Sigmoid colon (tissue), 7 donors: ENCODE data around the gene EGLN3. TPM values are rescaled to one million over a fixed set of nuclear protein-coding genes. Genes with fewer than 3 reads are reported as not detected.

Experiments used
- DNase-seq: peaks from one replicate; pipeline ENCODE4 v3.0.0-alpha.2; 2019
- H3K27ac ChIP-seq, 4 donors: fragments of 200-600 bp; sonication (generic); one replicate each; pipeline ENCODE4 v1.5.1; 2016 to 2019; ENCODE audit warnings: mild to moderate bottlenecking in 1 of 4
- H3K27me3 ChIP-seq, 3 donors: fragments of 200-600 bp; sonication (generic); one replicate each; pipeline ENCODE4 v1.5.1; 2019; ENCODE audit warnings: mild to moderate bottlenecking in 1 of 3
- H3K36me3 ChIP-seq, 4 donors: fragments of 200-600 bp; sonication (generic); one replicate each; pipeline ENCODE4 v1.5.1; 2016 to 2019
- H3K4me1 ChIP-seq, 4 donors: fragments of 200-600 bp; sonication (generic); one replicate each; pipeline ENCODE4 v1.5.1; 2017 to 2019
- H3K4me3 ChIP-seq, 4 donors: fragments of 200-600 bp; sonication (generic); one replicate each; pipeline ENCODE4 v1.5.1; 2017 to 2019; ENCODE audit warnings: mild to moderate bottlenecking in 2 of 4, moderate library complexity in 1 of 4
- H3K9me3 ChIP-seq, 4 donors: fragments of 200-600 bp in 3 of 4; sonication (generic) in 3 of 4; one replicate each; pipeline versions ENCODE4 v1.5.1 to v1.6.1; 2013 to 2019
- EP300 ChIP-seq, 4 donors: sonication (generic); formaldehyde crosslinking; IDR thresholded peaks; one replicate each; pipeline ENCODE4 v1.6.1; 2017; ENCODE audit warnings: antibody characterized with exemption in 4 of 4
- POLR2A ChIP-seq, 2 donors: fragments of 450-650 bp; IDR thresholded peaks; one replicate each; pipeline ENCODE4 v1.6.1; 2016; ENCODE audit warnings: antibody characterized with exemption in 2 of 2, mild to moderate bottlenecking in 2 of 2, moderate library complexity in 2 of 2
- POLR2AphosphoS5 ChIP-seq, 4 donors: sonication (generic); formaldehyde crosslinking; IDR thresholded peaks; one replicate each; pipeline ENCODE4 v1.6.1; 2017; ENCODE audit warnings: antibody characterized with exemption in 4 of 4
- WGBS, 2 donors: extraction: QIAGEN DNeasy Blood & Tissue Kit; methylation state at CpG; one replicate each; pipeline ENCODE4 v1.1.7; 2013; 5-methylcytosine and 5-hydroxymethylcytosine counted together
- intact Hi-C: fragments of 100-400 bp; cut with DNase I; formaldehyde crosslinking; loops from one replicate; pipeline ENCODE4 v1.15.1; 2023
- polyA plus RNA-seq, 3 donors: library from polyadenylated mRNA; stranded (reverse); fragments of 200-250 nt; gene quantifications; one replicate each; pipeline ENCODE4 v1.2.3, GENCODE V29; 2013
- total RNA-seq, 4 donors: library from RNA; depleted of rRNA; stranded (reverse); fragments of >200 nt; gene quantifications; one replicate each; pipeline ENCODE4 v1.1.0, GENCODE V29; 2016
- TF ChIP-seq, protein P1 (sequence below), 4 experiments: fragments of 450-650 bp in 3 of 4; fragments of 200-600 bp in 1 of 4; IDR thresholded peaks; one replicate each; pipeline ENCODE4 v1.5.1; 2016 to 2019; ENCODE audit warnings: antibody characterized with exemption in 4 of 4, mild to moderate bottlenecking in 3 of 4, moderate library complexity in 2 of 4
- donor health status: healthy with polysubstance abuse.
- donor health status: Bipolar disorder and iron deficiency.
- donor health status: healthy.

Gene EGLN3
- 10 to 100 TPM; 13.0 to 18.5 (median 13.2) TPM for total RNA-seq
- 10 to 100 TPM; 46.9 to 69.1 (median 58.9) TPM for polyA plus RNA-seq

DNA sequence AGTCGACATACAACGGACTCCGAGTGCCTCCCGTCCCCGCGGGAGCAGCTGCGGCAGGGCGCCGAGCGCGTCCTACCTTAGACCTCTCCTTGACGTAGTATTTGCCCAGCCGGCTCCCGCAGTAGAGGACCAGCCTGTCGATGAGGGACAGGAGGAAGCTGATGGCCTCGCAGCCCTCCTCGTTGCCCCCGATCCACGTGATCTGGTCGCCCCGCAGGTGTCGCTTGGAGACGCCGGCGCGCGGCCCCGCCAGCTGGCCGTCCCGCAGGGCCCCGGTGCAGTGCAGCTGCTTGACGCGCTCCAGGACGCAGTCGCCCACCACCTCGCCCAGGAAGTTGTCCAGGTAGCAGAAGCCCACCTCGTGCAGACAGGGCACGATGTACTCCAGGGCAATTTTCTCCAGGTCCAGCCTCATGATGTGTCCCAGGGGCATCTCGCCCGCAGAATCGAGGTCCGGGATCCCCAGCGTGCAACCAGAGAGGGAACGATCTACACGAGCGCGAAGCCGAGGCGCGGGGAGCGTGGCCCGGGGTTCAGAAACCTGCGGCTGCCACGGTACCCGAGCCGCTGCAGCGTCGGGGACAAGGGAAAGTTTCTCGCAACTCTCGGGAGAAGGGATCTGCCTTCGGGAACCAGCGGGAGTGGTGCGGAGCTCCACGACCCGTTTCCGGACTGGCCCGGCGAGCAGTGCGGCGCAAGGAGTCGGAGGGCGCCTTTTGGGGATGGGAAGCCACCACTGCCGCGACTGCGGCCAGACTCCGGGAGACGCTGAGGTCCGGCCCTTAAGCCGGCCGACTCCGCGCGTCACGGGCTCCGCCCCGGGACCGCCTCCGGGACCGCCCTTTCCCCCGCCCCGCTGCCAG, at the start of gene EGLN3:
Gene EGLN3, minus strand, starts transcription at position 755 of the 863 bp plus-strand sequence. Its CDS starts 322 bp downstream, at position 433.
- TF ChIP-seq EP300 (IDR thresholded peaks at IDR 0.05) (peak in 1 of 4 donors; percentile 49), POLR2A (IDR thresholded peaks at IDR 0.05) (peak; percentile 96 to 98), POLR2AphosphoS5 (IDR thresholded peaks at IDR 0.05) (peak; percentile 98 to 99 (median 98))
- TF ChIP-seq, protein P1, sequence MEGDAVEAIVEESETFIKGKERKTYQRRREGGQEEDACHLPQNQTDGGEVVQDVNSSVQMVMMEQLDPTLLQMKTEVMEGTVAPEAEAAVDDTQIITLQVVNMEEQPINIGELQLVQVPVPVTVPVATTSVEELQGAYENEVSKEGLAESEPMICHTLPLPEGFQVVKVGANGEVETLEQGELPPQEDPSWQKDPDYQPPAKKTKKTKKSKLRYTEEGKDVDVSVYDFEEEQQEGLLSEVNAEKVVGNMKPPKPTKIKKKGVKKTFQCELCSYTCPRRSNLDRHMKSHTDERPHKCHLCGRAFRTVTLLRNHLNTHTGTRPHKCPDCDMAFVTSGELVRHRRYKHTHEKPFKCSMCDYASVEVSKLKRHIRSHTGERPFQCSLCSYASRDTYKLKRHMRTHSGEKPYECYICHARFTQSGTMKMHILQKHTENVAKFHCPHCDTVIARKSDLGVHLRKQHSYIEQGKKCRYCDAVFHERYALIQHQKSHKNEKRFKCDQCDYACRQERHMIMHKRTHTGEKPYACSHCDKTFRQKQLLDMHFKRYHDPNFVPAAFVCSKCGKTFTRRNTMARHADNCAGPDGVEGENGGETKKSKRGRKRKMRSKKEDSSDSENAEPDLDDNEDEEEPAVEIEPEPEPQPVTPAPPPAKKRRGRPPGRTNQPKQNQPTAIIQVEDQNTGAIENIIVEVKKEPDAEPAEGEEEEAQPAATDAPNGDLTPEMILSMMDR (IDR thresholded peaks at IDR 0.05) = no peak
- H3K4me1 ChIP-seq = peaks cover 0 to 44% (median 28%) of the 10 kb centered on the region in 4 donors
- intact Hi-C loops = loop anchor here (5.0 kb wide), 3 partner anchors 107 to 1243 kb away; no protein-coding TSS in a partner anchor

DNA sequence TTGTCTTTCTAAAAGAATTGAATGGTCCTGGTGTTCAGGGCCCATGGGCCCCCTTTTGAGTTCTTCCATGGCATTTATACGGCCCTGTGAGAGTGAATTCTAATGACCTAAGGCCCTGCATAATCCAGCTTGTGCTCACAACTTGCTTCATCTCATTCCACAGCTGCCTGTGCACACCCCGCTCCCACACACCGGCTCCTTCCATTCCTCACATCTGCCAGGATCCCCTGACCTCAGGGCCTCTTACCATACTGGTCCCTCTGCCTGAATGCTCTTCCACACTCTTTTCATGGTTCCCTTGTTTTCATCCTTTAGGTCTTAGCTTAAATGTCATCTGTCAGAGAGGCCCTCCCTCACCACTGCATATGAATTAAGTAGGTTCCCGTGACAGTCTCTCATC, 49.5 kb upstream of the EGLN3 start:
- Histone ChIP-seq H3K27me3 (no peaks in the 10 kb centered on the region), H3K36me3 (no peaks in the 10 kb centered on the region), H3K4me3 (no peak overlapping the region), H3K27ac (no peak overlapping the region), H3K9me3 (no peaks in the 10 kb centered on the region), H3K4me1 (no peaks in the 10 kb centered on the region)
- TF ChIP-seq EP300 (IDR thresholded peaks at IDR 0.05) (no peak), POLR2A (IDR thresholded peaks at IDR 0.05) (no peak), POLR2AphosphoS5 (IDR thresholded peaks at IDR 0.05) (no peak)
- TF ChIP-seq, protein P1 (IDR thresholded peaks at IDR 0.05) = no peak
- WGBS, 2 donors = 89% methylated on average over 4 of the region's 4 CpGs
- intact Hi-C loops = no loop called here
- no peak for DNase-seq

More for the DNA sequence above, at the start of gene EGLN3:
- Histone ChIP-seq H3K27me3 (no peaks in the 10 kb centered on the region), H3K9me3 (no peaks in the 10 kb centered on the region), H3K27ac (peak within 1 kb of the TSS; percentile 79 to 88 (median 85)), H3K36me3 (no peaks in the 10 kb centered on the region), H3K4me3 (peak within 1 kb of the TSS; percentile 63 to 83 (median 78))
- 1% methylated on average over 91 of the region's 91 CpGs for WGBS, 2 donors
- peak; percentile 95 for DNase-seq

DNA sequence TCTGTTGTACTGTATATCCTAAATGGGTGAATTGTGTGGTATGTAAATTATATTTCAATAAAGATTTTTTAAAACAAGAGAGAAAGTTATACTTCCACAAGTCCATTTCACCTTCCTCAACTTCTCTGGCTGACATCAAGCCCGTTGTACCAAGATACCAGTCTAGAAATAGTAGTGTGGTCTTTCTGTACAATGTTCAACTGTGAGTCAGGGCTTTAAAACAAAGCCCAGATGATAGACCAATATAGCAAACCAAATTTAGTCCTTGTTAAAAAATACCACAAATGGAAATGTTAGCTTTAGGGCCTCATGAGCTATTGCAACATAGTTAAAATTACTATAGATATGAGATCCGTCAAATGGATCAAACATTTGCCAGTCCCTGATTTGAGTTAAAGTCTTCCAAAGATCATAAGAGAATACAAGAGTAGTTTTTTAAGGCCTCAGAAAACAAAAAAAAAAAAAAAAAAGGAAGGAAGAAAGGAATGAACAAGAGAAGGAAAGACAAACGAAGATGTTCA, 49.0 kb upstream of the EGLN3 start:
- Histone ChIP-seq H3K4me3 (no peak overlapping the region), H3K4me1 (no peaks in the 10 kb centered on the region), H3K36me3 (no peaks in the 10 kb centered on the region), H3K27ac (no peak overlapping the region), H3K9me3 (no peaks in the 10 kb centered on the region), H3K27me3 (no peaks in the 10 kb centered on the region)
- intact Hi-C loops = no loop called here
- whole genome bisulfite sequencing, 2 donors = 86 to 93% methylated on average over 3 of the region's 3 CpGs
- no peak for DNase-seq
- no peak for TF ChIP-seq POLR2AphosphoS5 (IDR thresholded peaks at IDR 0.05)
- TF ChIP-seq POLR2A (IDR thresholded peaks at IDR 0.05) = no peak
- TF ChIP-seq EP300 (IDR thresholded peaks at IDR 0.05) = no peak
- TF ChIP-seq, protein P1 (IDR thresholded peaks at IDR 0.05) = no peak

- 67 to 76% methylated on average over 2 of the region's 2 CpGs for WGBS, 2 donors
- Histone ChIP-seq H3K4me3 (no peak overlapping the region), H3K27me3 (no peaks in the 10 kb centered on the region), H3K27ac (no peak overlapping the region), H3K4me1 (no peaks in the 10 kb centered on the region), H3K9me3 (no peaks in the 10 kb centered on the region), H3K36me3 (no peaks in the 10 kb centered on the region)
- DNase-seq = no peak
- intact Hi-C loops = no loop called here
- TF ChIP-seq, protein P1 (IDR thresholded peaks at IDR 0.05) = no peak
Measured at GRCh38 chr14:33997611-33998010, 46.7 kb upstream of the EGLN3 start.
